Activated CD8-positive, alpha-beta memory T cell treated with anti-CD3 and anti-CD28 coated beads, Interleukin-2, amount 50 U/mL, for 48 hours (primary cell): ENCODE results near the gene BIN1.

Experiments used
- DNase-seq: peaks from one replicate; pipeline ENCODE4 v3.0.0-alpha.2; 2020

Gene BIN1

GRCh38 chr2:127071901-127072328 is 35.0 kb downstream of the BIN1 start:
- no peak for DNase-seq

GRCh38 chr2:127070221-127070620 is 36.7 kb downstream of the BIN1 start:
- DNase-seq, result no peak

DNA sequence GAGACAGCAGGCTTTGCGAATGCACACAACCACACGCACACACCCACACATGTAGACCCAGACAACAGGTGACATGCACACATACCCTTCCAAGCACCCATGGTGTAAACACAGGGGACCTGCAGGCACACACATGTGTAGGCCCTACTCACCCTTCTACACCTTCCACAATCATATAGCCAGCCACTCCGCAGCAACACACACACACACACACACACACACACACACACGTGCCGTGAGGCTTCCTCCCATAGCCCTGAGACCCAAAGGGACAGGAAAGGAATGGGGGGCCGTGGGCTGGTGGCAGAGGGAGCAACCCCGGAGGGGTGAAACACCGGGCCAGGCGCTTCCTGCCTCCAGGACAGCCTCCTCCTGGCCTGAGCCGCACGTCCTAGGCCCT is 37.4 kb downstream of the BIN1 start:
- no peak for DNase-seq

DNA sequence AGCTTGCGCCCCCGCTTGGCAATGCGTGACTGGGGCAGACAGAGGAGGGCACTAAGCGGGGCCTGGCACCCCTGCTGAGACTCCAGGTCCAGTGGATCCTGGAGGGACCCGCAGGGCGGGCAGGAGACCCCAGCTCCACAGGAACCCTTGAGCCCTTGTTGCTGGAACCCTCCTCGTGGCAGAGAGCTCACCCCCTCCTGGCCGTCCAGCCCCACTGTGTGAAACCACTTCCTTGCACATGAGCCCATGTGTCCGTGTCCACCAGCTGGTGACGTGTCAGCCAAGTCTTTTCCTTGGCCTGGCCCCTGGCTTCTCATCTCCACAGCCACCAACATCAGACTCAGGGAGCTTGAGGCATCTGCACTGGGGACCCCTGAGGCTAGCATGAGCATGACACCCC is 38.0 kb downstream of the BIN1 start:
- no peak for DNase-seq

DNA sequence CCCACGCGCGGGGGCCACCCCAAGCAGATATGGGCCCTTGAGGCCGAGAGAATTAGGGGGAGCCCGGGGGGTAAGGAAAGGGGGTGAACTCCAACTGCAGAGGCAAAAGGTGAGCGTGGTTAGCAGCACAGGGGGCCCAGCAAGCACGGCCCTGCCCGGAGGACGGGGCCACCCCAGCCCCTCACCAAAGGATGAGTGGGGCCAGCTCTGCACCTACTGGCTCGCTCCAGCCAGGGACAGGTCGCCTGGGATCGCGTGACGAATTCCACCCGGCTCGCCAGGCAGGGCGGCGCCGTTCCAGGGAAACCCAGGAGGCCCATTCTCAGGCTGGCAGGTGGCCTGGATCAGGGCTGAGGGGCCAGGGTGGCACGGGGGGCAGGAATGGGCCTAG is 38.6 kb downstream of the BIN1 start:
- no peak for DNase-seq

- DNase-seq, result peak; percentile 84
Observed at GRCh38 chr2:127067620-127068350, 39.2 kb downstream of the BIN1 start.

DNA sequence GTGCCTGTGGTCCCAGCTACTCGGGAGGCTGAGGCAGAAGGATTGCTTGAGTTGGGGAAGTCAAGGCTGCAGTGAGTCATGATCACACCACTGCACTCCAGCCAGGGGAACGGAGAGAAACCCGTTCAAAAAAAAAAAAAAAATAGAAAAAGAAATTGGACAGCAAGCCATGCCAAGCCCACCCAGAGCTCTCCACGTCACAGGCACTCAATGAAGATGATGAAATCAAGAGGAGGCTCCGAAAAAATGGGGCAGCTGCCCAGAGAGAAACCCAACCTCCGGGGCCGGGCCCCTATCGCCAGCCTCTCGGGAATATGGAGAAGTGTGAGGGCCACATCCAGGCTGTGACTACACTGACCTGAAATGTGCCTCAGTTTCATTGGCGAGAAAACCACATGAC is 40.0 kb downstream of the BIN1 start:
- no peak for DNase-seq

DNA sequence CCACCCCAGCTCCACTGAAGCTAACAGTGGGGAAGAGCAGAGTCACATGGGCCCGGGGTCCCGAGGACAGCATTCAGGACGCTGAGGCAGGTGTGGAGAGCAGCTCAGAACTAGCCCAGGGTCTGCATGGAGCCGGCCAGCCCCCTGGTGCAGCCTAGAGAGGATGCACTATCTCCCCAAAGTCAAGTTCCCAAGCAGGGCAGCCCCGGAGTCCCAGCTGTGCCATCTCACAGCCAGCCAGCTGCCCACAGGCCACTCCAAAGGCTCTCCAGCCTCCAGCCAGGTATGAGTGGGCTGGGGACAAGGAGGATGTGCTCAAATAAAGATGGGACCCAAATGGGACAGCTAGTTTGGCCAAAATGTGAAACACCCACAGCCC is 41.0 kb downstream of the BIN1 start:
- DNase-seq, result no peak

- DNase-seq, result no peak
Observed at GRCh38 chr2:127065299-127065939, 41.5 kb downstream of the BIN1 start.

- peak; percentile 86 for DNase-seq
Observed at GRCh38 chr2:127064642-127065250, 42.2 kb downstream of the BIN1 start.

DNA sequence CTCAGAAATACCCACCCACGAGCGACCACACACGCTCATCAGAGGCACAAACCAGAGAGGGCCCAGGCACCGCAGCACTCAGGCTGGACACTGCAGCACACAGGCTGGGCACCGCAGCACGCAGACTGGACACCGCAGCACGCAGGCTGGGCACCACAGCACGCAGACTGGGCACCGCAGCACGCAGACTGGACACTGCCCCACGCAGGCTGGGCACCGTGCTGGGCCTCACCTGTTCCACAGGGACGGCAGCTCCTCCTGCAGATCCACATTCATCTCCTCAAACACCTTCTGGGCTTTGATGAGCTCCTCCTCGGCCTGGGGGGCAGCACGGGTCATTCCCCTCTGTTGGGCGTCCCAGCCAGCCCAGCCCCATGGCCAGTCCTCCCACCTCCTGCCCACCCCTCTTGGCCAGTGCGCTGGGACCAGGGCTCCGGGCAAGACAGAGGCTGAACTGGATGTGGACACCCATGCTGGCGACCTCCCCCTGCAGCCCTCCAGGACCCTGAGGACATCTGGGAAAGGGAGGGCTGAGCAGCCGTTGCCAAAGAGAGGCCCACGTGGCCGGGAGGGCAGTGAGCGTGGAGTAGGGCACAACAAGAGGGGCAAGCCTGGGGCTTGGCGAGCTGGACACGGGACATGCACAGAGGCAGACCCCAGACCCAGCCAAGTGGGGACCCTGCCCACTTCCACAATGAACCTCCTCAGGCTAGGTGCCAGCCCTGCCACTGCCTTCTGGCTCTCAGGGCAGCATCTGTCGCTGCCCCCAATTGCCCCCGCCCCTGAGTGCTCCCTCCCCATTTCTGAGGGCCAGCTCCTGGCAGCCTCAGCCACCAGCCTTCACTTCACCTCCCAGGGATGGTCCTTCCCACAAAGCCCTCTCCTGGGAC is 43.0 kb downstream of the BIN1 start:
- no peak for DNase-seq

GRCh38 chr2:127061375-127062273 is 45.3 kb downstream of the BIN1 start:
- no peak for DNase-seq

DNA sequence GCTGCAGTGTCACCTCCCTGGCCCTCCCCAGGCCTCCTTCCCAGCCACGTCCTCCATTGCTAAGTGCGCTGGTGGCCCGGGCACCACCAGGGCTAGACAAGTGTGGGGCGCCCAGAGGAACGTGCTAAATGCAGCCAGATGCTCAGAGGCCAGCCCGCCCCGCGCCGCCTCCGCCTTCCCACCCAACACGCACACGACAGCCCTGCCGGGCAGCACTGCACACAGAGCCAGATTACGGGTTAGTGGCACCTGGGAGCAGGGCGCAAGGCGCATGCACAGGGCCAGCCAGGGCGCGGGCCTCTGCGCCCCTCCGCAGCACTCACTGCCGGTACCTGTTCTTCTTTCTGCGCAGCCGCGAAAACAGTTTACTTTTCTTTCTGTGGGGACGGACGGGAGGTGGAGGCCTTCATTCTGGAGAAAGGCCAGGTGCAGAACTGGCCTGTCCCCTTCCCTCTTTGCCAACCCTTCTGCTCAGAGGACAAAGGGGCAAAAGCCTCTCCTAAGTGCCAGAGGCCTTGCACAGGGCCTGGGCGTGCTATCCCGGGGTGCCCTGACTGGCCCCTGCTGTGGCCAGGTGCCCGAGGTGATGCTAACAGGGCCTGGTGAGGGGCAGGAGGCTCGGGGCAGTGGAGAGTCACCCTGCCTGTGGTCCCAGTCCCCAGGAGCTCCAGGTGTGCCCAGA is 46.5 kb downstream of the BIN1 start:
- no peak for DNase-seq

DNA sequence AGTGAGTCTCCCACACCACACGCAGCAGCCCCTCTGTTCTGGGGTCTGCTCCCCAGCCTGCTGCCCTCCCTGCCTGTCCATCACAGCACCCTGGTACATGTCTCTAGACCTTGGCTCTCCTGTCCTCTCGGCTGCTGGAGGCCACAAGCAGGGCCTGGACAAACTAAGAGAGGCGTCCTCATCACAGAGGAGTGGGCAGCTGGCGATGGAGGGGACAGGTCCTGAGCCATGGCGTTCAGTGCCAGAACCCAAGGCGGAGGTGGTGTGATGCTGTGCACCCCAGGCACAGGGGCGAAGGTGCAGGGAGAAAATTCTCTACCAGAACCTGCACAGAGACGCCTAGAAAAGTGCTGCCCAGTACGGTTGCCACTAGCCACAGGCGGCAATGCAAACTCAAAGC is 47.4 kb downstream of the BIN1 start:
- no peak for DNase-seq

DNA sequence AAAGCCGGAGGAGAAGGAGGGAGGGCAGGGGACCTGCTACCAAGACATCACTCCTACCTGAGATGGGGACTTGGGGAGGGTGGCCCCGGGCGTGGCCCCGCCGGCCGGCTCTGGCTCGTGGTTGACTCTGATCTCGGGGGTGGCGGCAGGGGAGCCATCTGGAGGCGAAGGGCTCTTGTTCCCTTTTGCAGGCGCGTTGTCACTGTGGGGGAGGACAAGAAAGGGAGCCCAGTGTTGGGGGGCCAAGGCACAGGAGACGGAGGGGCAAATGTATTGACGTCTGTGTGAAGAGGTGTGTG is 48.1 kb downstream of the BIN1 start:
- no peak for DNase-seq

- DNase-seq, result no peak
Observed at GRCh38 chr2:127058246-127058953, 48.6 kb downstream of the BIN1 start.

GRCh38 chr2:127057371-127058245 is 49.3 kb downstream of the BIN1 start:
- no peak for DNase-seq

DNA sequence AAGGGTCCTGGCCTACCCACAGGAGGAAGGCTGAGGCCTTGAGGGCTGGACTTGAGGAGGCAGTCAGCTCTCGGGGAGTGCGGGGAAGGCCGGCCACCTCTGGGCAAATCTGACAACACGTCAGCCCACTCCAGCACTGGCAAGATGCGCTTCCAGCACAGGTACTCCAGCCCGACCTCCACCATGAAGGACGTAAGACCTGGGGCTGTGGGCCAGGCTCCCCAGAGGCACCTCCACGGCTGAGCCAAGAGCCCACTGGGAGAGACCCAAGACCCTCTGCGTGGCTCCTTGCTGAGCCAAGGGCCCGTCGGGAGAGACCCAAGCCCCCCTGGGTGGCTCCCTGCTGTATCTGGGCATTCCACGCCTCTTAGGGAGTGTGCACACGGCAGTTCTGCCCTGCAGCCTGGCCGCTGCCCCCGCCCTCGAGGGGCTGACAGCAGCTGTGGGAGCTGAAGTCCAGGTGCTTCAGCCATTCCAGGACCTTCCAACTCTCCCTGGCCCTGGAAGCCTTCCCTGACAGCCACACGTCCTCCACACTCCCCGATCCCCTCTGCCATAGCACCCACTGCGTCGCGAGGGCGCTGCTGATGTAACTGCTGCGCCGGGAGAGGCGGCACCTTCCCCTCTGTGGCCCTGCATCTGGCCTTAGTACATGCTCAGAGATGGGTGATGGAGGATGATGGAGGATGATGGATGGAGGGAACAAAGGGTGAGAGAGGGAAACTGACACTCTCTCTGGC is 50.2 kb downstream of the BIN1 start:
- no peak for DNase-seq

GRCh38 chr2:127056086-127056485 is 50.9 kb downstream of the BIN1 start:
- no peak for DNase-seq

- no peak for DNase-seq
Observed at GRCh38 chr2:127055786-127056076, 51.2 kb downstream of the BIN1 start.
